ENCODE data around the gene TPRN. TPM values are rescaled to one million over a fixed set of nuclear protein-coding genes. Genes with fewer than 3 reads are reported as not detected.
A peak's percentile ranks its signal among the peaks of the same experiment; 100 is the strongest.

TPRN gene
- total and polyA plus RNA-seq, 9 of the 15 experiments (the other 6 are each of a cell fraction or from before 2014, with no cell fraction given), result 0.31 to 31.9 (median 4.4) TPM

- no peak for TF ChIP-seq USF2 (CRISPR knock-in tag; IDR thresholded peaks at IDR 0.05)
- no peak for TF ChIP-seq SAFB2 (IDR thresholded peaks at IDR 0.05; ENCODE audit: borderline replicate concordance, low read depth, low read length, severe bottlenecking)
- no peak for TF ChIP-seq TEAD2 (tag; IDR thresholded peaks at IDR 0.05)
- peak; percentile 58 to 59; a peak in 3 of 4 replicates for TF ChIP-seq NRF1 (conservative IDR thresholded peaks at IDR 0.05 in 1 of 2, IDR thresholded peaks at IDR 0.05 in 1 of 2)
- TF ChIP-seq STAT6 (CRISPR knock-in tag; IDR thresholded peaks at IDR 0.05), result no peak
- no peak for TF ChIP-seq ZBTB17 (CRISPR knock-in tag; IDR thresholded peaks at IDR 0.05)
- no peak for TF ChIP-seq ZNF699 (CRISPR knock-in tag; IDR thresholded peaks at IDR 0.05; ENCODE audit: insufficient replicate concordance)
- peak; percentile 68 to 84; a peak in 2 of 4 replicates for TF ChIP-seq SIN3A (IDR thresholded peaks at IDR 0.05; ENCODE audit: borderline replicate concordance in 2 of 2, control insufficient read depth in 1 of 2, low read depth in 2 of 2, low read length in 2 of 2)
- TF ChIP-seq SIX5 (IDR thresholded peaks at IDR 0.05; ENCODE audit: borderline replicate concordance in 1 of 2, insufficient read depth in 1 of 2, low read depth in 1 of 2, low read length in 2 of 2), result no peak
- TF ChIP-seq ZNF277 (CRISPR knock-in tag; IDR thresholded peaks at IDR 0.05; ENCODE audit: borderline replicate concordance), result no peak
- TF ChIP-seq RCOR1 (IDR thresholded peaks at IDR 0.05; ENCODE audit: borderline replicate concordance in 1 of 2, low read depth in 2 of 2, low read length in 2 of 2), result no peak
- no peak for TF ChIP-seq ZNF695 (CRISPR knock-in tag; IDR thresholded peaks at IDR 0.05)
- no peak for TF ChIP-seq CC2D1A (IDR thresholded peaks at IDR 0.05)
- no peak for TF ChIP-seq CAMTA2 (CRISPR knock-in tag; conservative IDR thresholded peaks at IDR 0.05)
- no peak for TF ChIP-seq ZNF655 (CRISPR knock-in tag; IDR thresholded peaks at IDR 0.05)
- TF ChIP-seq SFPQ (IDR thresholded peaks at IDR 0.05; ENCODE audit: low read depth, low read length), result no peak
- no peak for TF ChIP-seq NR4A1 (CRISPR knock-in tag; IDR thresholded peaks at IDR 0.05)
- no peak for TF ChIP-seq NR4A1 (tag; IDR thresholded peaks at IDR 0.05)
These were observed 17.0 kb upstream of the TPRN start (continued) for GRCh38 chr9:137217276-137218211.
